ENCODE results near the gene BRIP1.

DNA sequence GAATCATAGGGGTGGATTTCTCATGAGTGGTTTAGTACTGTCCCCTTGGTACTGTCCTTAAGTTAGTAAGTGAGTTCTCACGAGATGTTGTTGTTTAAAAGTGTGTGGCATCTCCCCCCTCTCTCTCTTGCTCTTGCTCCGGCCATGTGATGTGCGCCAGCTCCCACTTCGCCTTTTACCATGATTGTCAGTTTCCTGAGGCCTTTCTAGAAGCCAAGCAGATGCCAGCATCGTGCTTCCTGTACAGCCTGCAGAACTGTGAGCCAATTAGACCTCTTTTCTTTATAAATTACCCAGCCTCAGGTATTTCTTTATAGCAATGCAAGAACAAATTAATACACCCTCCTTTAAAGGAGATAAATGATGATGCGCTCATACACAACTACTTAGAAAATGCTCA, 222.2 kb downstream of the BRIP1 start:
- TF ChIP-seq EP300 (IDR thresholded peaks at IDR 0.05) (no peak), POLR2A (IDR thresholded peaks at IDR 0.05) (no peak)

All from stomach (tissue), 4 donors.